Measurements from ENCODE around the gene ALLC.
A peak's percentile ranks its signal among the peaks of the same experiment; 100 is the strongest.

ALLC gene

DNA sequence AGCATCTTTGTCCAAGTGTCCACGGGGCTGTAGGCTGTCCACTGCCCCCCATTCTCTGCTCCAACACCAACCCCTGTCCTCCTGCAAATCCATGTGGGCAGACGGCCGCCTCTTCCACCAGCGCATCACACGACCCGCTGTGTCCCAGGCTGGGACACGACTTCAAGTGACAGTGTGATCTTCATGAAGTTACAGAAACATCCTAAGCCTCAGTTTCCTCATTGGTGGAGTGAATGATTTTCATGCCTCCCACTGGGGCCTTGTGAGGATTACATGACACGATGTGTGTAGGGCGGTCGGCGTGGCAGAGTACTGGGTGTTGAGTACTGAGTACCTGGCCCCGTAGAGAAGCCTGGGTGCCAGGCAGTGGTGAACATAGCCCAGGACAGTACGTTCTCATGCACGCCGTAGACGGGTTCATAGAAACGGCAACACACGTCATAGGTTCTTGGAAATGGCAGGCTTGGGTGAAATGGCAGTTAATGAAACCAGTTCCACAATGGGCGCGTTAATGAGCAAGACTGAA, 9.3 kb upstream of the ALLC start:
- no peaks in the 10 kb centered on the region for H3K27me3 ChIP-seq (replicated peaks; ENCODE audit: control insufficient read depth, insufficient read depth, low read length)
- H3K36me3 ChIP-seq (ENCODE audit: control insufficient read depth, insufficient read depth, low read length) = no peaks in the 10 kb centered on the region
- TF ChIP-seq, protein P1, sequence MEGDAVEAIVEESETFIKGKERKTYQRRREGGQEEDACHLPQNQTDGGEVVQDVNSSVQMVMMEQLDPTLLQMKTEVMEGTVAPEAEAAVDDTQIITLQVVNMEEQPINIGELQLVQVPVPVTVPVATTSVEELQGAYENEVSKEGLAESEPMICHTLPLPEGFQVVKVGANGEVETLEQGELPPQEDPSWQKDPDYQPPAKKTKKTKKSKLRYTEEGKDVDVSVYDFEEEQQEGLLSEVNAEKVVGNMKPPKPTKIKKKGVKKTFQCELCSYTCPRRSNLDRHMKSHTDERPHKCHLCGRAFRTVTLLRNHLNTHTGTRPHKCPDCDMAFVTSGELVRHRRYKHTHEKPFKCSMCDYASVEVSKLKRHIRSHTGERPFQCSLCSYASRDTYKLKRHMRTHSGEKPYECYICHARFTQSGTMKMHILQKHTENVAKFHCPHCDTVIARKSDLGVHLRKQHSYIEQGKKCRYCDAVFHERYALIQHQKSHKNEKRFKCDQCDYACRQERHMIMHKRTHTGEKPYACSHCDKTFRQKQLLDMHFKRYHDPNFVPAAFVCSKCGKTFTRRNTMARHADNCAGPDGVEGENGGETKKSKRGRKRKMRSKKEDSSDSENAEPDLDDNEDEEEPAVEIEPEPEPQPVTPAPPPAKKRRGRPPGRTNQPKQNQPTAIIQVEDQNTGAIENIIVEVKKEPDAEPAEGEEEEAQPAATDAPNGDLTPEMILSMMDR (IDR thresholded peaks at IDR 0.05; ENCODE audit: insufficient read depth, low read length, poor library complexity, severe bottlenecking) = no peak
- no peak overlapping the region for H3K4me3 ChIP-seq (replicated peaks; ENCODE audit: low read depth, low read length)
- DNase-seq (ENCODE audit: extremely low read depth, insufficient read length) = no peak

DNA sequence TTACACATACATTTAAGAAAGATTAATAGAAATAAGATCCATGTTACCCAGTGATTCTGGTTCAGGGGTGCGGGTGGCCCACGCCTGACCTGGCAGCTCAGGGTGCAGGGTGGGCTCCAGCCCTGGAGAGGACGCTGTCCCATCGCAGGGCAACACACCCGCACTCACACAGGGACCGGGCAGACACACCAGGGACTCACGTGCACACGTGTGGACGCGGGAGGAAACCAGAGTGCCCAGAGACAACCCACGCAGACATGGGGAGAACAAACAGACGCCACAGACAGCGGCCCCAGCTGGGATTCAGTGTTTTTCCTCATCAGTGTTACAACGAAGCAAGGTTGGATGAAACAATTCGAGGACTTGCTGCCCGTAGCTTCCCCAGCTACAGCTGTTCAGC, 8.4 kb upstream of the ALLC start:
- TF ChIP-seq, protein P1 (IDR thresholded peaks at IDR 0.05; ENCODE audit: insufficient read depth, low read length, poor library complexity, severe bottlenecking) = peak; percentile 4
- DNase-seq (ENCODE audit: extremely low read depth, insufficient read length) = no peak
- H3K36me3 ChIP-seq (ENCODE audit: control insufficient read depth, insufficient read depth, low read length) = no peaks in the 10 kb centered on the region
- no peaks in the 10 kb centered on the region for H3K27me3 ChIP-seq (replicated peaks; ENCODE audit: control insufficient read depth, insufficient read depth, low read length)
- no peak overlapping the region for H3K4me3 ChIP-seq (replicated peaks; ENCODE audit: low read depth, low read length)

DNA sequence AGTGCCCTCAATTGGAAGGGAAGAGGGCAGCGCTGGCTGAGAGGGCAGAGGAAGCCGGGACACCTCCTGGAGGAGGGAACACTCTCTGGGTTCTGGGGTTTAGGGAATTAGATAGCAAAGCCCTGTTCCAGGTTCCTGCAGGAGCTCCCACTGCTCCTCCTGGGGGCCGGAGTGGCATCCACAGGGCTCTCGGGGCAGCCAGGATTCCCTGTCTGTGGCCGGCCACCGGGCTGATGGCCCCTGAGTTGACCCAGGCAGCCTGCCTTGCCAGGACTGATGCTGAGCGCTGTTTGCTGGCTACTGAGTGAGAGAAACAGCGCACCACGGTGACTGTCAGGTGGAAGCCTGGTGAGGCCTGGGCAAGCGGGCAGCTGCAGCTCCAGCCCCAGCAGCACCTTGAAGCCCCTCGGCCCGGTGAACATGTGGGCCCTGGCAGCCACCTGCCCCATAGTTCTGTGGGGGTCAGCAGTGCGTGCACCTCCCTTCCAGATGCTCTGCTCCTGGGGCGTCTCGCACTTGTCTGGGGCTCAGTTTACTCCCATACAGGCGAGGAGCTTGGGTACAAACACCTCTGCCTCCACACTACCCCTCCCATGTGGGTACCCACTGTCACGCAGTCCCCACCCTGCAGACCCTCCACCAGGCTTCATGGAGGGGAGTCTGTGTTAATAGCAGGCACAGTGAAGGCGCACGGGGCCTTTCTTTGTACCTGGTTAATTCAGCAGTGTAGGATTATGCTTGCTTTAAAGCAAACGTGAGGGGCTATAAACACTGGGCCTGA, 7.7 kb upstream of the ALLC start:
- Histone ChIP-seq H3K4me3 (replicated peaks; ENCODE audit: low read depth, low read length) (no peak overlapping the region), H3K27me3 (replicated peaks; ENCODE audit: control insufficient read depth, insufficient read depth, low read length) (no peaks in the 10 kb centered on the region), H3K36me3 (ENCODE audit: control insufficient read depth, insufficient read depth, low read length) (no peaks in the 10 kb centered on the region)
- DNase-seq (ENCODE audit: extremely low read depth, insufficient read length) = no peak
- TF ChIP-seq, protein P1 (IDR thresholded peaks at IDR 0.05; ENCODE audit: insufficient read depth, low read length, poor library complexity, severe bottlenecking) = no peak

DNA sequence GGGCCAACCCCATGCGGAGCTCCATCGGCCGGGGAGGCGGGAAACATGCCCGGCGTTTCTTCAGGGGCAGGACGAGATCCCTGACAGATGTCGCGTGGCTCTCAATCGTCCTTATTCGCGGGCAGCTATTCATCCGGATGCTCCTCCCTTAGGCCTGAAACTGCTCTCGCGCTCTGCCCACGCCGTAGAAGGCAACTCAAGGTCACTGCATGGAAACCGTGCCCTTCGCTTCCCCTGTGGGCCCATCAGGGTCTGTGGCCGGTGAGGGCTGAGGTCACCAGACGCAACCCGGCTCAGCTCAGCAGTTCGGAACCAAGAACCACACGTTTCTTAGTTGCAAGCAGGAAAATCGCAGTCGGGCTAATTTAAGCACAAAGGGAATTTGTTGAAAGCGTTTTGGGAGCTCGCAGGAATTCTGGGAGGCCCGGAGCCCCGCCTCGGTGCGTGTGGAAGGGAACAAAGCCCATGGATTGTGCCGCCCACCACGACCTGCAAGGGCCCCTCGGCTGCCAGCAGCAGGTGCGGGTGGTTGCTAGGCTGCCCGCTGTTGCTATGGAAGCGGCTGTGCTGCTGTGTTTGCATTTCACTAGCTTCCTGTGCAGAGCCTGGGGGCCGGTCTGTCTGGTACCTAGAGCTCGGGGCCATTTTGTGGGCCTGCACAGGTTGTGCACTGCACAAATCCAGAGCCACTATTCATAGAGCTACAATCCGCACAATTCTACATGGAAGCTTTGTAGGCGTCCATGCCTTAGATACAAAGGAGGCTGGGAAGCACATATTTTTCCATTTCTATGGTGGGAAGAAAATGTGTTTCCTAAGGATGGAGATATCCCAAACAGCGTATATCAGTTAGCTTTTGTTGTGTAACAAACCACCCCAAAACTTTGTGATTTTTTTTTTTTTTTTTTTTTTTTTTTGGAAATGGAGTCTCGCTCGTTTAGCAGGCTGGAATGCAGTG, 6.0 kb upstream of the ALLC start:
- Histone ChIP-seq H3K36me3 (ENCODE audit: control insufficient read depth, insufficient read depth, low read length) (no peaks in the 10 kb centered on the region), H3K4me3 (replicated peaks; ENCODE audit: low read depth, low read length) (peak overlapping the region; percentile 55), H3K27me3 (replicated peaks; ENCODE audit: control insufficient read depth, insufficient read depth, low read length) (no peaks in the 10 kb centered on the region)
- TF ChIP-seq, protein P1 (IDR thresholded peaks at IDR 0.05; ENCODE audit: insufficient read depth, low read length, poor library complexity, severe bottlenecking) = no peak
- peak; percentile 71 for DNase-seq (ENCODE audit: extremely low read depth, insufficient read length)

DNA sequence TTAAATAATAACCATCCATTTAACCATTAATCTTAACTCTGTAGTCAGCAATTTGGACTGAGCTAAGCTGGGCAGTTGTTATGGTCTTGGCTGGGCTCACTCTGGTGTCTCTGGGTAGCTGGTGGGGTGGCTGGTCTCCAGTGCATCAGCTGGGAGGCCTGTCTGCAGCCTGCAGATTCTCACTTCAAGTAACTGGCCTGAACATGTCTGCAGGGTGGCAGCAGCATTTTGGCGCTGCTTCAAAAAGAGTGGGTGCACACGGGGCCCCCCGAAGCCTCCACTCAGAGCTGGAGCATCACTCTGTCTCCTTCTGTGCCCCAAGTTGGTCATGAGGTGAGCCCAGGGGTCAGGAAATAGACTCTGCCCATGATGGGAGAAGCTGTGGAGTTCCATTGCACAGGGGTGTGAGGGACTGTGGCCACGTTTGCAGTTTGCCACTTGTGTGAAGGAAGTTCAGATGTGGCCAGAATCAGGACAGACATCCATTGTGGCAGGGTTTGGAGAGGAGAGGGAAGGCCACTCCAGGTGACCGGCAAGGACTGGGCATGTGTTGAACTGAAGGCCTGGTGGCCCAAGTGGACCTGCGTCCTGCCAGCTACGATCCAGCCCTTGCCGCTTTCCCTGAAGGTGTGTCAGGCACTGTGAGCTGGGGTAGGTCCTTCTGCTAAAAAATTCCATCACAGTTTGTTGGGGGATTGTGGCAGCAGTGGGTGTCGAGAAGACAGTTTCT, 4.9 kb upstream of the ALLC start:
- TF ChIP-seq, protein P1 (IDR thresholded peaks at IDR 0.05; ENCODE audit: insufficient read depth, low read length, poor library complexity, severe bottlenecking) = no peak
- DNase-seq (ENCODE audit: extremely low read depth, insufficient read length) = no peak
- Histone ChIP-seq H3K27me3 (replicated peaks; ENCODE audit: control insufficient read depth, insufficient read depth, low read length) (no peaks in the 10 kb centered on the region), H3K4me3 (replicated peaks; ENCODE audit: low read depth, low read length) (no peak overlapping the region), H3K36me3 (ENCODE audit: control insufficient read depth, insufficient read depth, low read length) (no peaks in the 10 kb centered on the region)
